Uterus (tissue), 2 donors: ENCODE measurements around the gene MLXIP.

Experiments used
- CTCF ChIP-seq, 4 experiments: fragments of 200-600 bp in 2 of 4; fragments of 450-650 bp in 2 of 4; sonication (generic) in 2 of 4; IDR thresholded peaks; one replicate each; pipeline ENCODE4 v1.5.1; 2016 to 2019; ENCODE audit warnings: antibody characterized with exemption in 4 of 4, mild to moderate bottlenecking in 2 of 4, moderate library complexity in 1 of 4
- POLR2A ChIP-seq, 2 donors: fragments of 450-650 bp; IDR thresholded peaks; one replicate each; pipeline ENCODE4 v1.6.1; 2016; ENCODE audit warnings: antibody characterized with exemption in 2 of 2, mild to moderate bottlenecking in 1 of 2, moderate library complexity in 1 of 2

- no peak for TF ChIP-seq CTCF (IDR thresholded peaks at IDR 0.05)
- TF ChIP-seq POLR2A (IDR thresholded peaks at IDR 0.05): no peak
Observed at GRCh38 chr12:122142857-122143256, 64.3 kb downstream of the MLXIP start.
